KMS-11 (cell line): ENCODE data around the gene MPPED1.

Experiments
- H2AFZ ChIP-seq: fragments of 200-600 bp; sonication (generic); 2 replicates; pipeline ENCODE4 v1.6.1; 2016; ENCODE audit warnings: antibody characterized with exemption, mixed run types, low read depth
- H3K27ac ChIP-seq: fragments of 200-600 bp; sonication (generic); 2 replicates; pipeline ENCODE4 v1.6.1; 2016; ENCODE audit warnings: mild to moderate bottlenecking, mixed run types
- H3K27me3 ChIP-seq: fragments of 200-600 bp; sonication (generic); 2 replicates; pipeline ENCODE4 v1.6.1; 2017; ENCODE audit warnings: mild to moderate bottlenecking, low read depth, mixed run types, moderate library complexity; ENCODE audit not compliant: insufficient read depth
- H3K36me3 ChIP-seq: fragments of 200-600 bp; sonication (generic); 2 replicates; pipeline ENCODE4 v1.6.1; 2017; ENCODE audit warnings: mild to moderate bottlenecking, mixed run types; ENCODE audit not compliant: insufficient read depth
- H3K4me1 ChIP-seq: fragments of 200-600 bp; sonication (generic); 2 replicates; pipeline ENCODE4 v1.6.1; 2016; ENCODE audit warnings: mild to moderate bottlenecking, low read depth, mixed run types; ENCODE audit not compliant: poor library complexity, severe bottlenecking
- H3K4me2 ChIP-seq: fragments of 200-600 bp; sonication (generic); 2 replicates; pipeline ENCODE4 v1.7.0; 2016; ENCODE audit warnings: mild to moderate bottlenecking, mixed run types
- H3K4me3 ChIP-seq: fragments of 200-600 bp; sonication (generic); IDR thresholded peaks from 2 replicates; pipeline ENCODE4 v1.6.1; 2017; ENCODE audit warnings: low read depth, low read length, mixed read lengths; ENCODE audit not compliant: insufficient read depth
- H3K79me2 ChIP-seq: fragments of 200-600 bp; sonication (generic); 2 replicates; pipeline ENCODE4 v1.6.1; 2016; ENCODE audit warnings: low read depth, mixed run types; ENCODE audit not compliant: insufficient read depth
- H3K9ac ChIP-seq: fragments of 200-600 bp; sonication (generic); 2 replicates; pipeline ENCODE4 v1.6.1; 2016; ENCODE audit warnings: mild to moderate bottlenecking, mixed run types
- H4K20me1 ChIP-seq: fragments of 200-600 bp; sonication (generic); 2 replicates; pipeline ENCODE4 v1.6.1; 2016; ENCODE audit warnings: mild to moderate bottlenecking, mixed run types; ENCODE audit not compliant: insufficient read depth
- CTCF ChIP-seq: fragments of 200-600 bp; sonication (generic); conservative IDR thresholded peaks from 2 replicates; pipeline ENCODE4 v1.6.1; 2017; ENCODE audit warnings: low read depth, mild to moderate bottlenecking, antibody characterized with exemption, low read length, moderate library complexity, mixed read lengths

The MPPED1 gene

GRCh38 chr22:43447380-43447779, 35.6 kb downstream of the MPPED1 start:
- no peaks in the 10 kb centered on the region for H4K20me1 ChIP-seq

GRCh38 chr22:43448048-43448447, 36.2 kb downstream of the MPPED1 start:
- H3K36me3 ChIP-seq: no peaks in the 10 kb centered on the region
- no peak overlapping the region for H3K4me2 ChIP-seq
- H3K9ac ChIP-seq: no peak overlapping the region
- H3K4me1 ChIP-seq: no peaks in the 10 kb centered on the region
- no peaks in the 10 kb centered on the region for H4K20me1 ChIP-seq
- H3K27me3 ChIP-seq: peaks cover 17% of the 10 kb centered on the region; the same call in 1 of the 2 replicates
- no peaks in the 10 kb centered on the region for H3K79me2 ChIP-seq
- H3K4me3 ChIP-seq: no peak overlapping the region
- no peak for TF ChIP-seq CTCF
- no peak overlapping the region for H3K27ac ChIP-seq
- no peak overlapping the region for H2AFZ ChIP-seq

More at GRCh38 chr22:43447380-43447779, 35.6 kb downstream of the MPPED1 start:
- Histone ChIP-seq H3K9ac (no peak overlapping the region), H3K4me3 (no peak overlapping the region), H3K27ac (no peak overlapping the region), H3K27me3 (peaks cover 16% of the 10 kb centered on the region; the same call in 1 of the 2 replicates), H2AFZ (no peak overlapping the region), H3K79me2 (no peaks in the 10 kb centered on the region), H3K4me1 (no peaks in the 10 kb centered on the region), H3K4me2 (no peak overlapping the region), H3K36me3 (no peaks in the 10 kb centered on the region)
- no peak for TF ChIP-seq CTCF

- no peak for TF ChIP-seq CTCF
- H4K20me1 ChIP-seq: no peaks in the 10 kb centered on the region
- no peak overlapping the region for H3K4me2 ChIP-seq
- no peak overlapping the region for H3K9ac ChIP-seq
- H3K79me2 ChIP-seq: no peaks in the 10 kb centered on the region
- no peak overlapping the region for H3K27ac ChIP-seq
- no peak overlapping the region for H2AFZ ChIP-seq
- H3K4me3 ChIP-seq: no peak overlapping the region
- H3K4me1 ChIP-seq: no peaks in the 10 kb centered on the region
- H3K36me3 ChIP-seq: no peaks in the 10 kb centered on the region
- peaks cover 15% of the 10 kb centered on the region; the same call in 1 of the 2 replicates for H3K27me3 ChIP-seq
These were observed 37.5 kb downstream of the MPPED1 start for GRCh38 chr22:43449205-43449830.

- H3K79me2 ChIP-seq: no peaks in the 10 kb centered on the region
- H3K4me2 ChIP-seq: no peak overlapping the region
- no peak overlapping the region for H3K4me3 ChIP-seq
- no peaks in the 10 kb centered on the region for H3K4me1 ChIP-seq
- no peaks in the 10 kb centered on the region for H4K20me1 ChIP-seq
- no peak for TF ChIP-seq CTCF
- no peak overlapping the region for H3K27ac ChIP-seq
- H3K36me3 ChIP-seq: no peaks in the 10 kb centered on the region
- no peak overlapping the region for H2AFZ ChIP-seq
- H3K9ac ChIP-seq: no peak overlapping the region
- H3K27me3 ChIP-seq: peaks cover 15% of the 10 kb centered on the region; the same call in 1 of the 2 replicates
These were observed 38.0 kb downstream of the MPPED1 start for GRCh38 chr22:43449831-43450225.
